Gastroesophageal sphincter (tissue), 4 donors: ENCODE results near the gene KIFC3. TPM values are rescaled to one million over a fixed set of nuclear protein-coding genes. Genes with fewer than 3 reads are reported as not detected.

Source experiments
- ATAC-seq: fragments of 150-250 bp; one replicate; pipeline ENCODE4 v1.9.1; 2016; ENCODE audit warnings: mild to moderate bottlenecking, moderate library complexity
- H3K27ac ChIP-seq, 4 donors: fragments of 200-600 bp; sonication (generic) in 3 of 4; 1 replicate in 3 of 4; 2 replicates in 1 of 4; pipeline ENCODE4 v1.5.1; 2016 to 2019
- H3K27me3 ChIP-seq: fragments of 200-600 bp; sonication (generic); one replicate; pipeline ENCODE4 v1.5.1; 2019
- H3K36me3 ChIP-seq, 2 donors: fragments of 200-600 bp; sonication (generic); one replicate each; pipeline ENCODE4 v1.5.1; 2019; ENCODE audit warnings: control low read depth in 1 of 2
- H3K4me1 ChIP-seq, 3 donors: fragments of 200-600 bp; sonication (generic); 1 replicate in 2 of 3; 2 replicates in 1 of 3; pipeline ENCODE4 v1.5.1; 2016 to 2019; ENCODE audit warnings: control low read depth in 2 of 3
- H3K4me3 ChIP-seq, 2 donors: fragments of 200-600 bp; sonication (generic); one replicate each; pipeline ENCODE4 v1.5.1; 2019; ENCODE audit warnings: mild to moderate bottlenecking in 1 of 2, moderate library complexity in 1 of 2
- H3K9me3 ChIP-seq, 3 donors: fragments of 200-600 bp; sonication (generic); one replicate each; pipeline ENCODE4 v1.5.1; 2017 to 2019; ENCODE audit warnings: control low read depth in 2 of 3
- CTCF ChIP-seq, 4 experiments: fragments of 200-600 bp in 2 of 4; fragments of 450-650 bp in 2 of 4; sonication (generic) in 1 of 4; IDR thresholded peaks; one replicate each; pipeline ENCODE4 v1.5.1; 2017 to 2019; ENCODE audit warnings: antibody characterized with exemption in 4 of 4, mild to moderate bottlenecking in 2 of 4, moderate library complexity in 2 of 4
- EP300 ChIP-seq: sonication (generic); formaldehyde crosslinking; IDR thresholded peaks from one replicate; pipeline ENCODE4 v1.6.1; 2017; ENCODE audit warnings: antibody characterized with exemption, mild to moderate bottlenecking
- POLR2A ChIP-seq, 2 donors: fragments of 450-650 bp; IDR thresholded peaks; one replicate each; pipeline ENCODE4 v1.6.1; 2017; ENCODE audit warnings: antibody characterized with exemption in 2 of 2, mild to moderate bottlenecking in 2 of 2, moderate library complexity in 1 of 2
- POLR2AphosphoS5 ChIP-seq: sonication (generic); formaldehyde crosslinking; IDR thresholded peaks from one replicate; pipeline ENCODE4 v1.6.1; 2017; ENCODE audit warnings: antibody characterized with exemption
- WGBS, 2 donors: methylation state at CpG; one replicate each; pipeline ENCODE4 v1.1.5; 2018; ENCODE audit warnings: low coverage in 1 of 2; 5-methylcytosine and 5-hydroxymethylcytosine counted together
- total RNA-seq, 4 donors: library from RNA; depleted of rRNA; stranded (reverse); fragments of >200 nt; gene quantifications; one replicate each; pipeline ENCODE4 v1.1.0, GENCODE V29; 2016

KIFC3 gene
- total RNA-seq, 4 donors from 2014 or later = 17.4 to 78.4 (median 36.2) TPM

GRCh38 chr16:57755061-57755684 lies 47.1 kb downstream of the KIFC3 start:
- H3K27ac ChIP-seq = no peak overlapping the region
- no peak for ATAC-seq
- 83 to 100% methylated on average over 1 to 3 of the region's 24 CpGs for WGBS, 2 donors

GRCh38 chr16:57754354-57755060 lies 47.8 kb downstream of the KIFC3 start:
- H3K36me3 ChIP-seq = peaks cover 0 to 85% of the 10 kb centered on the region in 2 donors
- H3K4me1 ChIP-seq = peaks cover 0 to 11% (median 0%) of the 10 kb centered on the region in 3 donors
- H3K9me3 ChIP-seq = no peaks in the 10 kb centered on the region
- no peak for ATAC-seq
- H3K27ac ChIP-seq = no peak overlapping the region
- no peak overlapping the region for H3K4me3 ChIP-seq
- 50 to 57% methylated on average over 2 to 4 of the region's 9 CpGs for WGBS, 2 donors
- H3K27me3 ChIP-seq = no peaks in the 10 kb centered on the region
- TF ChIP-seq CTCF (IDR thresholded peaks at IDR 0.05) = no peak
- no peak for TF ChIP-seq POLR2AphosphoS5

More at GRCh38 chr16:57755061-57755684, 47.1 kb downstream of the KIFC3 start:
- TF ChIP-seq CTCF (IDR thresholded peaks at IDR 0.05) = no peak
- no peak for TF ChIP-seq POLR2A (IDR thresholded peaks at IDR 0.05)
- TF ChIP-seq POLR2AphosphoS5 = no peak
- TF ChIP-seq EP300 = no peak
- peaks cover 0 to 11% (median 0%) of the 10 kb centered on the region in 3 donors for H3K4me1 ChIP-seq
- no peaks in the 10 kb centered on the region for H3K9me3 ChIP-seq
- no peak overlapping the region for H3K4me3 ChIP-seq
- no peaks in the 10 kb centered on the region for H3K27me3 ChIP-seq
- H3K36me3 ChIP-seq = peaks cover 0 to 85% of the 10 kb centered on the region in 2 donors

GRCh38 chr16:57753448-57754353 lies 48.6 kb downstream of the KIFC3 start:
- no peak for ATAC-seq
- peaks cover 0 to 80% of the 10 kb centered on the region in 2 donors for H3K36me3 ChIP-seq
- no peaks in the 10 kb centered on the region for H3K27me3 ChIP-seq
- H3K4me1 ChIP-seq = peaks cover 0 to 11% (median 0%) of the 10 kb centered on the region in 3 donors
- H3K4me3 ChIP-seq = no peak overlapping the region
- 79 to 100% methylated on average over 1 to 2 of the region's 32 CpGs for WGBS, 2 donors
- no peak overlapping the region for H3K27ac ChIP-seq
- TF ChIP-seq POLR2A (IDR thresholded peaks at IDR 0.05) (no peak), CTCF (IDR thresholded peaks at IDR 0.05) (no peak), POLR2AphosphoS5 (no peak), EP300 (no peak)
- H3K9me3 ChIP-seq = no peaks in the 10 kb centered on the region

GRCh38 chr16:57752581-57753447 lies 49.5 kb downstream of the KIFC3 start:
- WGBS, 2 donors = 77% methylated on average over 6 of the region's 44 CpGs; no CpG with 5 or more reads in 1 of the 2 donors

More at GRCh38 chr16:57752581-57753447, 49.5 kb downstream of the KIFC3 start:
- peaks cover 0 to 10% (median 0%) of the 10 kb centered on the region in 3 donors for H3K4me1 ChIP-seq
- peaks cover 0 to 80% of the 10 kb centered on the region in 2 donors for H3K36me3 ChIP-seq
- no peak overlapping the region for H3K27ac ChIP-seq
- TF ChIP-seq POLR2AphosphoS5 (no peak), EP300 (no peak), POLR2A (IDR thresholded peaks at IDR 0.05) (no peak), CTCF (IDR thresholded peaks at IDR 0.05) (no peak)
- ATAC-seq = no peak
- H3K9me3 ChIP-seq = no peaks in the 10 kb centered on the region
- no peak overlapping the region for H3K4me3 ChIP-seq
- no peaks in the 10 kb centered on the region for H3K27me3 ChIP-seq
